PC-9 (cell line): ENCODE measurements around the gene POU3F1.

ENCODE experiments used
- CTCF ChIP-seq: fragments of 200-600 bp; sonication (generic); conservative IDR thresholded peaks from 2 replicates; pipeline ENCODE4 v1.6.1; 2017; ENCODE audit warnings: mixed run types, antibody characterized with exemption, mild to moderate bottlenecking, moderate library complexity
- EZH2 ChIP-seq: fragments of 200-600 bp; sonication (generic); IDR thresholded peaks from 2 replicates; pipeline ENCODE4 v1.8.0; 2017; ENCODE audit warnings: antibody characterized with exemption, low read depth

- TF ChIP-seq EZH2 (no peak), CTCF (peak; percentile 64)
Observed at GRCh38 chr1:38018864-38019343, 27.7 kb downstream of the POU3F1 start.
